Activated naive CD4-positive, alpha-beta T cell treated with anti-CD3 and anti-CD28 coated beads for 36 hours (primary cell): ENCODE measurements around the gene MRPS34. TPM values are rescaled to one million over a fixed set of nuclear protein-coding genes. Genes with fewer than 3 reads are reported as not detected.
A peak's percentile ranks its signal among the peaks of the same experiment; 100 is the strongest.

Source experiments
- CTCF ChIA-PET: fragments of 350-600 bp; sonication (Branson Sonifier 250); formaldehyde crosslinking; loops from one replicate; lab custom pipeline; 2021; ENCODE audit warnings: antibody characterized with exemption; lab: Charles Lee
- DNase-seq: peaks from one replicate; pipeline ENCODE4 v3.0.0-alpha.2; 2020
- H3K27ac Mint-ChIP-seq: one replicate; pipeline ENCODE4 v1.8.0; 2021; ENCODE audit warnings: mild to moderate bottlenecking, mixed read lengths
- H3K27me3 Mint-ChIP-seq: one replicate; pipeline ENCODE4 v1.8.0; 2021; ENCODE audit warnings: low read depth, mixed read lengths
- H3K36me3 Mint-ChIP-seq: one replicate; pipeline ENCODE4 v1.8.0; 2021; ENCODE audit warnings: low read depth, mixed read lengths
- H3K4me1 Mint-ChIP-seq: one replicate; pipeline ENCODE4 v1.8.0; 2021; ENCODE audit warnings: low read depth, mixed read lengths
- H3K4me3 Mint-ChIP-seq: one replicate; pipeline ENCODE4 v1.8.0; 2021; ENCODE audit warnings: mild to moderate bottlenecking, moderate library complexity, mixed read lengths
- H3K9me3 Mint-ChIP-seq: one replicate; pipeline ENCODE4 v1.8.0; 2021; ENCODE audit warnings: mixed read lengths
- intact Hi-C: fragments of 100-400 bp; cut with micrococcal nuclease; formaldehyde crosslinking; loops from one replicate; pipeline ENCODE4 v1.15.1; 2023
- total RNA-seq, 2 experiments: library from RNA; stranded (reverse); gene quantifications; one replicate each; pipeline ENCODE4 v1.2.3, GENCODE V29; 2021

Gene MRPS34
- total RNA-seq, 2 experiments from 2014 or later: 122 to 138 TPM

GRCh38 chr16:1776991-1777374, 4.0 kb upstream of the MRPS34 start:
- Mint-ChIP-seq H3K4me1 (peaks cover 17% of the 10 kb centered on the region), H3K27ac (no peak overlapping the region), H3K4me3 (no peak overlapping the region), H3K27me3 (no peaks in the 10 kb centered on the region), H3K36me3 (peaks cover 6% of the 10 kb centered on the region), H3K9me3 (no peaks in the 10 kb centered on the region)
- DNase-seq: no peak
- intact Hi-C loops: no loop called here
- CTCF ChIA-PET: no interaction called here

DNA sequence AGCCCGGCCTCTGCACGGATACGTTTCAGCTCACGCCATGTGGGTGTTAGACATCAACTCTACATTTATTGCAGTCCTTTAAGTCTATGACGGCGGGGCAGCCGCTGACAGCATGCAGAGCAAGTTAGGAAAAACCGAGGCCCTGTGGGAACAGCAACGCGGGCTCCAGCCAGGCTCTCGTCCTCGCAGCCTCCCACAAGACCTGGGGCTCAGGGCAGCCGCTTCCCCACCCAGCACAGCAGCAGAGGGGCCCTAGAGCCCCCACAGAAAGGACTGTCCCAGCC, 3.7 kb upstream of the MRPS34 start:
- CTCF ChIA-PET: no interaction called here
- Mint-ChIP-seq H3K36me3 (peaks cover 10% of the 10 kb centered on the region), H3K27me3 (no peaks in the 10 kb centered on the region), H3K4me3 (no peak overlapping the region), H3K9me3 (no peaks in the 10 kb centered on the region), H3K4me1 (peaks cover 15% of the 10 kb centered on the region), H3K27ac (no peak overlapping the region)
- no peak for DNase-seq
- intact Hi-C loops: no loop called here

DNA sequence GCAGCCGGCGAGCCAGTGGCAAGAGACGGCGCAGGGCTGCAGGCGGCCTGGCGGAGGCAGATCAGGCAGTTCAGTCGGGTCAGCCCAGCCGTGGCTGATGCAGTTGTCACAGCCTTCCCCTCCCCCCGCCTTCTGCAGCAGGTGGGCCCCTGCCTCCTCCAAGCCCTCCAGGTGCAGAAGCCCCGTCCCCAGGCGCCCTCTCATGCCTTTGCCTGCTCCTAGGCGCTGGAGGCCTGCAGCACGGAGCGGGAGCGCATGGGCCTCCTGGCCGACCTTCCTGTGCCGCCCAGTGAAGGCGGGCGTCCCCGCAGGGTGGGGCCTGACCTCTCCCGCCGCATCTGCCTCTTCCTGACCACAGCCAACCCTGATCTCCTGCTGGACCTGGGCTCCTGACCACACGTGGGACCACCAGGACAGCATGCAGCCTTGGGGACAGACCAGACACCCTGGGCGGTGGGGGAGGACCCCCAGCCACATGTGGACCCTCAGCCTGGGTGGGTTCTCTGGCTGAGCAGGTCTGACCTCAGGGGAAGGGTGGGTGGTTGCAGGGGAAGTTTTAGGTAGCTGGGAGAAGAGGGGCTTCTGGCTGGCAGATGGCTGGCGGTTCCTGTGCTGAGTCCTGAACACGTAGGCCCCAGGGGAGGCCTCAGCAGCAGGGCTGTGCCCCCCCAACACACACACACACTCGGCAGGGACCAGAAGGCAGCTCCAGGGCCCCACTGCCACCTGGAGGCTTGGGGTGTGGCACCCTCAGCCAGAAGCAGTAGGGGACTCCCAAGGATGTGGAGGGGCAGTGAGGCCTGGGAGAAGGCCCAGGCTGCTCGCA, 3.1 kb upstream of the MRPS34 start:
- Mint-ChIP-seq H3K4me1 (peaks cover 9% of the 10 kb centered on the region), H3K27ac (no peak overlapping the region), H3K4me3 (no peak overlapping the region), H3K36me3 (peaks cover 10% of the 10 kb centered on the region), H3K27me3 (no peaks in the 10 kb centered on the region), H3K9me3 (no peaks in the 10 kb centered on the region)
- intact Hi-C loops: no loop called here
- DNase-seq: no peak
- CTCF ChIA-PET: no interaction called here

DNA sequence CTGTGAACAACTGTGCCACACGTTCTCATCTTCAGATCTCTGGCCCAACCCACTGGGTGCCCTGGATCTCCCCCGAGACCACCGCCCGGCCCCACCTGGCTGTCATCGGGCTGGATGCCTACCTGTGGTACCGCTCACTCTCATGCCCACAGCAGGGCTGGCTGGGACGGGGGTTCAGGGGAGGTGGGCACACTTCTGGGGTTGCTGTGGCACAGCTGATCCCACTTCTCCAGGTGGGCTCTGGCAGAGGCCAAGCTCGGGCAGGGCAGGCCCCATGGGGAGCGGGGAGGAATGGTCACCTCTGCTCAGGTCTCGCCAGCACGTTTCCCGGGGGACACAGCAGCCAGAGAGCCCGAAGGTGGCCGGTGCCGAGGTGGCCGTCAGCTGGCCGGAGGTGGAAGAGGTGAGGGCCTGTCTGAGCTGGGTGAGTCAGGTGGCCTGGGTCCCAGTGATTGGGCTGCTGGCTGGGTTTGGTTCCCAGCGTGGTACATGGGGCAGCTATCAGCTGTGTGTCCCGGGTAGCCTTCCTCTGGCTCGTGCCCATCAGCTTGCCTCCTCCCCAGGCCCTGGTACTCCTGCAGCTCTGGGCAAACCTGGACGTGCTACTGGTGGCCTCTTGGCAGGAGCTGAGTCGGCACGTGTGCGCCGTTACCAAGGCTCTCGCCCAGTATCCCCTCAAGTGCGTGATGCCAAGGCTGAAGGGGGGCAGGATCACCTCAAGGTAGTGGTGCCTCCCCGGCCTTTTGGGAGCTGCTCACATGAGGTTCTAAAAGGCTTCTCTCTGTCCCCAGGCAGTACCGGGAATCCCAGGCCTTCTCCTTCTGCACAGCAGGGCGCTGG, 2.3 kb upstream of the MRPS34 start:
- no peaks in the 10 kb centered on the region for H3K27me3 Mint-ChIP-seq
- intact Hi-C loops: no loop called here
- peak overlapping the region; percentile 12 for H3K4me3 Mint-ChIP-seq
- CTCF ChIA-PET: interaction anchor here (0.7 to 3.5 kb wide), 2 partner anchors 7 to 22 kb away, joined by 3 to 26 read pairs; partner anchors contain the start of genes NUBP2 and SPSB3
- peaks cover 7% of the 10 kb centered on the region for H3K4me1 Mint-ChIP-seq
- peaks cover 10% of the 10 kb centered on the region for H3K36me3 Mint-ChIP-seq
- DNase-seq: no peak
- H3K27ac Mint-ChIP-seq: no peak overlapping the region
- H3K9me3 Mint-ChIP-seq: no peaks in the 10 kb centered on the region

- Mint-ChIP-seq H3K4me1 (peaks cover 7% of the 10 kb centered on the region), H3K36me3 (peaks cover 10% of the 10 kb centered on the region), H3K27me3 (no peaks in the 10 kb centered on the region), H3K4me3 (peak overlapping the region; percentile 93), H3K9me3 (no peaks in the 10 kb centered on the region), H3K27ac (no peak overlapping the region)
- CTCF ChIA-PET: interaction anchor here (0.7 to 3.5 kb wide), 2 partner anchors 8 to 21 kb away, joined by 3 to 26 read pairs; partner anchors contain the start of genes NUBP2 and SPSB3
- no peak for DNase-seq
- intact Hi-C loops: loop anchor here (5.0 kb wide), 2 partner anchors 168 to 352 kb away; partner anchors contain the start of genes MSRB1 and UQCC4
These were observed 1.5 kb upstream of the MRPS34 start for GRCh38 chr16:1774448-1774780.

- CTCF ChIA-PET: interaction anchor here (1.8 to 3.5 kb wide), 2 partner anchors 9 to 68 kb away, joined by 10 to 26 read pairs; partner anchors contain the start of genes MAPK8IP3, NUBP2 and SPSB3
- Mint-ChIP-seq H3K27ac (peak overlapping the region; percentile 32), H3K27me3 (no peaks in the 10 kb centered on the region), H3K4me3 (peak overlapping the region; percentile 93), H3K4me1 (peaks cover 7% of the 10 kb centered on the region), H3K9me3 (no peaks in the 10 kb centered on the region), H3K36me3 (peaks cover 10% of the 10 kb centered on the region)
- peak; percentile 38 for DNase-seq
- intact Hi-C loops: loop anchor here (1.0 to 5.0 kb wide), 8 partner anchors 8 to 465 kb away; partner anchors contain the start of genes CRAMP1, FAHD1, HAGH and IFT140
These were observed 941 bp upstream of the MRPS34 start for GRCh38 chr16:1773703-1774447.

DNA sequence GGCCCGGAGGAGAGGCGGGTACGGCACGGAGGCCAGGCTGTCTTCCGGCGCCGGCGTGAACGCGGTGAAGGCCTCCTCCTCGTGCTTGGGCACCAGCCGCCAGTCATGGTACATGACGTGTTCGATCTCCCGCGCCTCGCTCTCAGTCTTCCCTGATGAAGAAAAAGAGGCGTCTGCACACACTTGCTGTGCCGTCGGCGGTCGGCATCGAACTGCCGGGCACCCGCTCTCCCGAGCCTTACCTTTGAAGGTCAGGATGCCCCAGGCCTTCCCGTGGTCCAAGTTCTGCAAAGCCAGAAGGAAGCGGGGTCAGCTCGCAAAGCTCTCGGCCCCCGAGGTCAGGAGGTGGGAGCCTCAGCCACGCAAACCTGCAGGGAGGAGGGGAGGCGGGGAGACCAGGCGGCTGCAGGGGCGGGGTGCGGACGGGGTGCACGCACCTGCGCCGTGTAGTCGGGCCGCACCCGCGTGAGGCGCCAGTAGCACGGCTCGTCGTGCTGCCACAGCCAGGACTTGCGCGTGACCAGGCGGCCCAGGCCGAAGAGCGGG, 499 bp downstream of the MRPS34 start, which contains the start of gene EME2:
TSS of gene EME2 (plus strand) at position 449 of the 546 bp plus-strand sequence. CDS start 418 bp downstream, outside the sequence.
- Mint-ChIP-seq H3K4me3 (peak within 1 kb of the TSS; percentile 93), H3K4me1 (peaks cover 7% of the 10 kb centered on the region), H3K9me3 (no peaks in the 10 kb centered on the region), H3K27me3 (no peaks in the 10 kb centered on the region), H3K27ac (peak within 1 kb of the TSS; percentile 93), H3K36me3 (peaks cover 15% of the 10 kb centered on the region)
- intact Hi-C loops: loop anchor here (1.0 to 5.0 kb wide), 7 partner anchors 54 to 464 kb away; partner anchors contain the start of genes CRAMP1, FAHD1, HAGH and IFT140
- CTCF ChIA-PET: interaction anchor here (1.5 to 3.5 kb wide), 3 partner anchors 10 to 169 kb away, joined by 3 to 26 read pairs (median 10); partner anchors contain the start of genes MAPK8IP3, NUBP2 and SPSB3
- DNase-seq: peak; percentile 69

GRCh38 chr16:1771864-1772361, 1.0 kb downstream of the MRPS34 start:
- CTCF ChIA-PET: interaction anchor here (0.5 to 3.5 kb wide), 3 partner anchors 11 to 169 kb away, joined by 3 to 26 read pairs (median 3); partner anchors contain the start of genes NUBP2 and SPSB3
- DNase-seq: no peak

GRCh38 chr16:1771188-1771863, 1.6 kb downstream of the MRPS34 start, which contains the start of gene NME3:
TSS of gene NME3 (minus strand) at chr16:1771543. CDS start at chr16:1771534, 9 bp downstream.
- H3K36me3 Mint-ChIP-seq: peaks cover 15% of the 10 kb centered on the region
- peak; percentile 81 for DNase-seq
- CTCF ChIA-PET: interaction anchor here (0.5 to 3.5 kb wide), 3 partner anchors 11 to 170 kb away, joined by 3 to 26 read pairs (median 3); partner anchors contain the start of genes NUBP2 and SPSB3
- H3K27me3 Mint-ChIP-seq: no peaks in the 10 kb centered on the region
- no peaks in the 10 kb centered on the region for H3K9me3 Mint-ChIP-seq
- peak within 1 kb of the TSS; percentile 91 for H3K27ac Mint-ChIP-seq
- H3K4me1 Mint-ChIP-seq: peaks cover 7% of the 10 kb centered on the region
- intact Hi-C loops: loop anchor here (5.0 kb wide), 2 partner anchors 171 to 349 kb away; partner anchors contain the start of genes MSRB1 and UQCC4
- H3K4me3 Mint-ChIP-seq: peak within 1 kb of the TSS; percentile 93

More at GRCh38 chr16:1771864-1772361, 1.0 kb downstream of the MRPS34 start:
- Mint-ChIP-seq H3K27me3 (no peaks in the 10 kb centered on the region), H3K36me3 (peaks cover 15% of the 10 kb centered on the region), H3K4me3 (peak overlapping the region; percentile 93), H3K9me3 (no peaks in the 10 kb centered on the region), H3K27ac (peak overlapping the region; percentile 91), H3K4me1 (peaks cover 7% of the 10 kb centered on the region)
- intact Hi-C loops: loop anchor here (1.0 to 5.0 kb wide), 7 partner anchors 55 to 463 kb away; partner anchors contain the start of genes CRAMP1, FAHD1, HAGH and IFT140

GRCh38 chr16:1770328-1771187, 2.4 kb downstream of the MRPS34 start:
- Mint-ChIP-seq H3K9me3 (no peaks in the 10 kb centered on the region), H3K27me3 (no peaks in the 10 kb centered on the region), H3K4me1 (peaks cover 7% of the 10 kb centered on the region), H3K27ac (peak overlapping the region; percentile 80), H3K4me3 (peak overlapping the region; percentile 93), H3K36me3 (peaks cover 15% of the 10 kb centered on the region)
- DNase-seq: peak; percentile 72
- CTCF ChIA-PET: no interaction called here
- intact Hi-C loops: loop anchor here (5.0 kb wide), 2 partner anchors 172 to 348 kb away; partner anchors contain the start of genes MSRB1 and UQCC4
